Measurements from ENCODE around the gene SLC8B1.

DNA sequence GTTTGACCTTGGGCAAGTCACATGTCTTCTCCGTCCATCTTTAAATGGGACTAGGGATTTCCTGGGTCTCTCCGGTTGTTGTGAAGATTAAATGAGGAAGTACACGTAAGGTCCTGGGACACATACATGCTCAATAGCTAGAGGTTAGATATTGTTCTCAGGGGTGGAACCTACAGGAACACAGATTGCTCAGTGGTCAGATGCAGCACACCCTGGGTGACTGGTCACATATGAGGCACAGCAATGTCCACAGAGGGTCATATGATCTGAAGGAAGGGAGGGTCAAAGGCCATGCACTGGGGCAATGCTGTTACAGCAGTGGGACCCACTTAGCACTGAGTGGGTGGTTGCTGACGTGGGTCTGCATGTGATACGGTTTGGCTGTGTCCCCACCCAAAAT, 11.4 kb upstream of the SLC8B1 start:
- TF ChIP-seq POLR2A (IDR thresholded peaks at IDR 0.05; ENCODE audit: low read length), result no peak
- no peak for TF ChIP-seq GATA1 (IDR thresholded peaks at IDR 0.05; ENCODE audit: low read depth, low read length)
